K562 (cell line): ENCODE data around the gene CDKN2B. TPM values are rescaled to one million over a fixed set of nuclear protein-coding genes. Genes with fewer than 3 reads are reported as not detected.

Source experiments
- ATAC-seq: fragments of 200-7000 bp; cut with Tn5 transposase; 3 replicates; pipeline ENCODE4 v1.9.1; 2020; ENCODE audit warnings: moderate library complexity
- BruUV-seq: library from RNA; stranded (reverse); fragments of 400-500 nt; replicated peaks from 2 replicates; lab custom pipeline; 2021; lab: Mats Ljungman, UMichigan
- CTCF ChIA-PET: fragments of 300-600 bp; formaldehyde crosslinking; extraction: SDS; loops from one replicate; lab custom pipeline; 2021; ENCODE audit warnings: low intra/inter-chr PET ratio; lab: Yijun Ruan, JAX
- POLR2A ChIA-PET: fragments of 300-600, 350-650 bp; sonication (Branson Sonifier 250); formaldehyde crosslinking; extraction: SDS; loops from one replicate; lab custom pipeline; 2021; ENCODE audit warnings: antibody characterized with exemption, inconsistent platforms; lab: Yijun Ruan, JAX
- DNase-seq, 4 experiments: peaks; one replicate each; pipeline versions ENCODE4 v3.0.0 to v3.0.0-alpha.2; 2011 to 2018; ENCODE audit warnings: low spot score in 3 of 4, mixed read lengths in 3 of 4; ENCODE audit errors: extremely low read depth in 1 of 4
- FAIRE-seq: peaks from 2 replicates; lab custom pipeline; 2011; peaks lifted over from hg19 to GRCh38; lab: Jason Lieb, UNC
- H2AFZ ChIP-seq: 2 replicates; pipeline ENCODE4 v1.6.0; 2011; ENCODE audit warnings: low read depth, low read length, control low read depth, inconsistent platforms
- H3K27ac ChIP-seq: fragments of 200-600 bp; 3 replicates; pipeline ENCODE4 v1.8.0; 2011; ENCODE audit warnings: low read depth, mild to moderate bottlenecking, control low read depth, inconsistent platforms, low read length, moderate library complexity, mixed read lengths; ENCODE audit errors: extremely low read depth
- H3K27me3 ChIP-seq, 2 experiments: fragments of 300-600 bp in 1 of 2; 2 replicates in 1 of 2; 3 replicates in 1 of 2; pipeline versions ENCODE4 v1.6.0 to v1.8.0; 2011; ENCODE audit warnings: inconsistent platforms in 2 of 2, low read length in 2 of 2, mild to moderate bottlenecking in 1 of 2, mixed read lengths in 1 of 2, moderate library complexity in 1 of 2; ENCODE audit not compliant: control insufficient read depth in 2 of 2, insufficient read depth in 2 of 2
- H3K36me3 ChIP-seq: fragments of 300-600 bp; 3 replicates; pipeline ENCODE4 v1.8.0; 2011; ENCODE audit warnings: mild to moderate bottlenecking, low read length, inconsistent platforms; ENCODE audit not compliant: control insufficient read depth, insufficient read depth
- H3K4me1 ChIP-seq, 2 experiments: fragments of 200-600 bp in 1 of 2; replicated peaks in 1 of 2; 2 replicates in 1 of 2; 3 replicates in 1 of 2; pipeline versions ENCODE4 v1.5.1 to v1.8.0; 2011; ENCODE audit warnings: inconsistent platforms in 2 of 2, low read length in 2 of 2, mild to moderate bottlenecking in 1 of 2, mixed read lengths in 1 of 2, moderate library complexity in 1 of 2; ENCODE audit not compliant: control insufficient read depth in 2 of 2, insufficient read depth in 2 of 2
- H3K4me2 ChIP-seq: 2 replicates; pipeline ENCODE4 v1.6.1; 2011; ENCODE audit warnings: low read length, control low read depth, inconsistent platforms, mixed read lengths; ENCODE audit not compliant: insufficient read depth
- H3K4me3 ChIP-seq: fragments of 200-600 bp; sonication (generic), shearing (Covaris generic); 2 replicates; pipeline ENCODE4 v1.5.1; 2016; ENCODE audit warnings: control low read depth, inconsistent platforms
- H3K79me2 ChIP-seq: fragments of 200-600 bp; 3 replicates; pipeline ENCODE4 v1.8.0; 2011; ENCODE audit warnings: low read length, inconsistent platforms; ENCODE audit not compliant: control insufficient read depth, insufficient read depth
- H3K9ac ChIP-seq, 2 experiments: 2 replicates each; pipeline versions ENCODE4 v1.6.0 to v1.6.1; 2011; ENCODE audit warnings: low read depth in 2 of 2, low read length in 2 of 2, control low read depth in 1 of 2, inconsistent platforms in 1 of 2, mild to moderate bottlenecking in 1 of 2, mixed read lengths in 1 of 2; ENCODE audit not compliant: insufficient read depth in 1 of 2
- H3K9me1 ChIP-seq: one replicate; pipeline ENCODE4 v1.6.0; 2011; ENCODE audit warnings: inconsistent platforms, mild to moderate bottlenecking, low read length, moderate library complexity; ENCODE audit not compliant: control insufficient read depth, insufficient read depth
- H3K9me3 ChIP-seq: replicated peaks from 2 replicates; pipeline ENCODE4 v1.5.1; 2011; ENCODE audit warnings: low read depth, low read length, inconsistent platforms; ENCODE audit not compliant: control insufficient read depth, insufficient read depth
- H4K20me1 ChIP-seq: replicated peaks from 2 replicates; pipeline ENCODE4 v1.6.1; 2011; ENCODE audit warnings: low read length, inconsistent platforms, mixed read lengths; ENCODE audit not compliant: control insufficient read depth, insufficient read depth
- CBX5 ChIP-seq: IDR thresholded peaks from 2 replicates; pipeline ENCODE4 v1.6.1; 2014; ENCODE audit warnings: low read depth, borderline replicate concordance
- CEBPG ChIP-seq, 3 experiments: fragments of 200-800 bp in 1 of 3; sonication (Bioruptor generic) in 1 of 3; sonication (generic) in 1 of 3; formaldehyde crosslinking in 1 of 3; IDR thresholded peaks in 2 of 3; conservative IDR thresholded peaks in 1 of 3; 2 replicates each; pipeline versions ENCODE4 v1.6.1 to v1.8.0; 2016 to 2022; ENCODE audit warnings: missing compliant biosample characterization in 2 of 3, missing genetic modification characterization in 2 of 3, mild to moderate bottlenecking in 1 of 3, missing genetic modification reagents in 1 of 3
- FOXK1 ChIP-seq: sonication (generic); formaldehyde crosslinking; IDR thresholded peaks from 2 replicates; pipeline ENCODE4 v1.8.0; 2022; ENCODE audit warnings: missing genetic modification reagents, mild to moderate bottlenecking, borderline replicate concordance
- FOXP1 ChIP-seq: sonication (generic); formaldehyde crosslinking; IDR thresholded peaks from 2 replicates; pipeline ENCODE4 v1.8.0; 2022; ENCODE audit warnings: mild to moderate bottlenecking, missing genetic modification reagents
- GABPB2 ChIP-seq: fragments of 250-450 bp; sonication (Bioruptor Pico); conservative IDR thresholded peaks from 2 replicates; pipeline ENCODE4 v1.5.1; 2021; ENCODE audit warnings: mild to moderate bottlenecking
- HNRNPH1 ChIP-seq: fragments of 200-400 bp; formaldehyde crosslinking; optimal IDR thresholded peaks from 2 replicates; pipeline ENCODE3; 2017; ENCODE audit warnings: low read depth, mild to moderate bottlenecking, low read length, moderate library complexity
- MAFF ChIP-seq: IDR thresholded peaks from 2 replicates; pipeline ENCODE4 v1.6.1; 2012; ENCODE audit warnings: low read length, improper control_type of control experiment
- MEF2A ChIP-seq: IDR thresholded peaks from 2 replicates; pipeline ENCODE4 v1.6.1; 2011; ENCODE audit warnings: low read depth, mild to moderate bottlenecking, low read length, moderate library complexity; ENCODE audit not compliant: control insufficient read depth
- TAL1 ChIP-seq: fragments of 450-650 bp; IDR thresholded peaks from 2 replicates; pipeline ENCODE4 v1.6.1; 2016; ENCODE audit warnings: mild to moderate bottlenecking
- TRIM24 ChIP-seq, 2 experiments: fragments of 450-650 bp; IDR thresholded peaks; 2 replicates each; pipeline ENCODE4 v1.6.1; 2016
- ZC3H4 ChIP-seq: sonication (generic); formaldehyde crosslinking; IDR thresholded peaks from 2 replicates; pipeline ENCODE4 v1.9.0; 2021; ENCODE audit warnings: missing genetic modification reagents, borderline replicate concordance
- ZFP36 ChIP-seq: fragments of 150-350 bp; IDR thresholded peaks from 2 replicates; pipeline ENCODE4 v1.6.1; 2018; ENCODE audit warnings: low read length, low read depth; ENCODE audit not compliant: partially characterized antibody
- ZKSCAN8 ChIP-seq: fragments of 200-800 bp; sonication (Bioruptor generic); IDR thresholded peaks from 2 replicates; pipeline ENCODE4 v1.6.1; 2016; ENCODE audit warnings: missing genetic modification characterization, missing compliant biosample characterization
- ZNF311 ChIP-seq: fragments of 250-450 bp; sonication (Bioruptor Pico); IDR thresholded peaks from 2 replicates; pipeline ENCODE4 v1.4.0; 2020; ENCODE audit warnings: mild to moderate bottlenecking, moderate library complexity
- ZNF436 ChIP-seq: fragments of 250-450, 450-650 bp; sonication (Bioruptor Pico); formaldehyde crosslinking; IDR thresholded peaks from 2 replicates; pipeline ENCODE4 v1.7.0; 2020; ENCODE audit warnings: mild to moderate bottlenecking
- WGBS: fragments of 100-300 bp; shearing (Covaris generic); methylation state at CpG from one replicate; pipeline ENCODE4 v1.1.6; 2016; ENCODE audit warnings: low coverage, mixed read lengths; ENCODE audit not compliant: insufficient coverage; ENCODE audit errors: missing lambda C conversion rate; 5-methylcytosine and 5-hydroxymethylcytosine counted together
- in situ Hi-C: fragments of 300-500 bp; cut with MboI; formaldehyde crosslinking; loops from 4 replicates; pipeline ENCODE4 v1.15.0; 2018; ENCODE audit warnings: inconsistent platforms, mixed read lengths
- intact Hi-C: fragments of 100-400 bp; cut with micrococcal nuclease; formaldehyde crosslinking; loops from 2 replicates; pipeline ENCODE4 v1.14.2; 2022
- polyA plus RNA-seq, 8 experiments: library from polyadenylated mRNA; depleted of rRNA in 4 of 8; stranded (reverse) in 5 of 8; unstranded in 3 of 8; fragments of >200 nt; fragmentation: Nextera tagmentation in 2 of 8; fragmentation: Illumina TruSeq in 1 of 8; extraction: Ambion mirVana in 2 of 8; extraction: Trizol in 1 of 8; gene quantifications; 2 replicates each; pipeline versions ENCODE4 v1.2.1 to v1.2.3, GENCODE V29; 2011 to 2014; ENCODE audit warnings: inconsistent platforms in 1 of 8, missing spikeins in 1 of 8
- total RNA-seq, 7 experiments: library from RNA; depleted of rRNA in 6 of 7; stranded (reverse); fragments of >200 nt in 6 of 7; fragmentation: Illumina TruSeq in 2 of 7; extraction: Trizol in 2 of 7; gene quantifications; 2 replicates each; pipeline versions ENCODE4 v1.2.1 to v1.2.3, GENCODE V29; 2011 to 2021; ENCODE audit warnings: low replicate concordance in 1 of 7
- TF ChIP-seq, protein P1 (sequence below), 2 experiments: fragments of 450-650 bp in 1 of 2; sonication (generic) in 1 of 2; formaldehyde crosslinking; conservative IDR thresholded peaks; 2 replicates each; pipeline versions ENCODE4 v1.4.0 to v1.8.1; 2020 to 2022; ENCODE audit warnings: mild to moderate bottlenecking in 1 of 2, missing genetic modification reagents in 1 of 2
- TF ChIP-seq, protein P2 (sequence below): fragments of 250-450 bp; sonication (Bioruptor Pico); IDR thresholded peaks from 2 replicates; pipeline ENCODE4 v1.8.0; 2021; ENCODE audit warnings: moderate library complexity, mild to moderate bottlenecking, inconsistent platforms

CDKN2B gene
- total and polyA plus RNA-seq, 9 of the 15 experiments (the other 6 are each of a cell fraction or from before 2014, with no cell fraction given) = not detected

DNA sequence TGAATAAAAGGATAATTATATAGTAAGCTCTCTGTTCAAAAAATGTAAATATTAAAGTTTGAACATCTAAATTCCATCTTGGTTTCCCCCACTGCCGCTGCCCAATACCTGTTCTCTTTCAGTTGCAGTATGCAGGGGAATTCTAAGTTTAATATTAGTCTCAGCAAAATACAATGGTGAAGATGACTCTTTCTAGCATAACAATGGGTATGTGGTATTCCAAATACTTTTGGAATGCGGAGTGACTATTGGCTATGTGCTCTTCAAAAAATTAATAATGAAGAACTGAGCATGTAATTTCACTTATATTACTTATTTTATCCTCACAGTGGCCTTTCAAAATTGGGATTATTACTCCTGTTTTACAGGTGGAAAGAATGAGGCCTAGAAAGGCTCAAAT lies 11.1 kb downstream of the CDKN2B start:
- Histone ChIP-seq H2AFZ (no peak overlapping the region), H3K4me2 (no peak overlapping the region), H3K4me1 (no peaks in the 10 kb centered on the region), H3K4me3 (no peak overlapping the region), H3K27me3 (no peaks in the 10 kb centered on the region), H3K9me1 (no peaks in the 10 kb centered on the region), H3K27ac (no peak overlapping the region), H4K20me1 (no peaks in the 10 kb centered on the region), H3K36me3 (no peaks in the 10 kb centered on the region), H3K9me3 (no peaks in the 10 kb centered on the region), H3K9ac (no peak overlapping the region), H3K79me2 (no peaks in the 10 kb centered on the region)
- FAIRE-seq (no peak), ATAC-seq (no peak), DNase-seq (no peak)
- ChIA-PET CTCF (no interaction called here), POLR2A (no interaction called here)
- no CpG with 5 or more reads among the region's 2 CpGs for WGBS
- no TSS peak for BruUV-seq
- intact Hi-C loops (no loop called here), in situ Hi-C loops (no loop called here)
- TF ChIP-seq MAFF (no peak), TAL1 (no peak), FOXP1 (CRISPR knock-in tag) (no peak), CBX5 (no peak), TRIM24 (IDR thresholded peaks at IDR 0.05) (no peak), ZKSCAN8 (CRISPR knock-in tag) (no peak), ZNF436 (CRISPR knock-in tag) (no peak), ZFP36 (no peak)

DNA sequence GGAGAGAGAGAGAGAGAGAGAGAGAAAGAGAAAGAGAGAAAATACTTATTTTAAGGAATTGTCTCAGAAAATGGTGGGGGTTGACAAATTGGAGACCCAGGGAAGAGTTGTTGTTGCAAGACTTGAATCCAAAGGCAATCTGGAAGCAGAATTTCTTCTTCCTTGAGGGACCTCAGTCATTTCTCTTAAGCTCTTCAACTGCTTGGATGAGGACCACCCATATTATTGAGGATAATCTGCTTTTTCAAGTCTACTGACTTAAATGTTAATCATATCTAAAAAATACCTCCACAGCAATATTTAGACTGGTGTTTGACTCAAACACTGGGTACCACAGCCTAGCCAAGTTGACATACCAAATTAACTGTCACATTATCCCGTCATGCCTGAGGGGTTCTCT lies 11.6 kb downstream of the CDKN2B start:
- BruUV-seq = no TSS peak
- Histone ChIP-seq H3K9me1 (no peaks in the 10 kb centered on the region), H3K36me3 (no peaks in the 10 kb centered on the region), H3K4me2 (no peak overlapping the region), H3K9ac (no peak overlapping the region), H3K4me3 (no peak overlapping the region), H2AFZ (no peak overlapping the region), H3K9me3 (no peaks in the 10 kb centered on the region), H3K27ac (no peak overlapping the region), H4K20me1 (no peaks in the 10 kb centered on the region), H3K4me1 (no peaks in the 10 kb centered on the region), H3K27me3 (no peaks in the 10 kb centered on the region), H3K79me2 (no peaks in the 10 kb centered on the region)
- FAIRE-seq = no peak
- in situ Hi-C loops (no loop called here), intact Hi-C loops (no loop called here)
- POLR2A ChIA-PET = no interaction called here
- no peak for DNase-seq
- no peak for ATAC-seq
- no CpG with 5 or more reads among the region's 1 CpG for WGBS
- CTCF ChIA-PET = no interaction called here
- TF ChIP-seq HNRNPH1 (no peak), ZNF311 (no peak), ZC3H4 (CRISPR knock-in tag) (no peak), FOXK1 (CRISPR knock-in tag) (no peak), CEBPG (CRISPR knock-in tag; IDR thresholded peaks at IDR 0.05) (no peak), CEBPG (tag; conservative IDR thresholded peaks at IDR 0.05 in 1 of 2, IDR thresholded peaks at IDR 0.05 in 1 of 2) (no peak), MEF2A (no peak), GABPB2 (CRISPR knock-in tag) (no peak)
- TF ChIP-seq, protein P1, sequence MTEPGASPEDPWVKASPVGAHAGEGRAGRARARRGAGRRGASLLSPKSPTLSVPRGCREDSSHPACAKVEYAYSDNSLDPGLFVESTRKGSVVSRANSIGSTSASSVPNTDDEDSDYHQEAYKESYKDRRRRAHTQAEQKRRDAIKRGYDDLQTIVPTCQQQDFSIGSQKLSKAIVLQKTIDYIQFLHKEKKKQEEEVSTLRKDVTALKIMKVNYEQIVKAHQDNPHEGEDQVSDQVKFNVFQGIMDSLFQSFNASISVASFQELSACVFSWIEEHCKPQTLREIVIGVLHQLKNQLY (CRISPR knock-in tag; conservative IDR thresholded peaks at IDR 0.05) = no peak
- TF ChIP-seq, protein P2, sequence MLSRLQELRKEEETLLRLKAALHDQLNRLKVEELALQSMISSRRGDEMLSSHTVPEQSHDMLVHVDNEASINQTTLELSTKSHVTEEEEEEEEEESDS (CRISPR knock-in tag) = no peak
